Measurements from ENCODE around the gene RAB19.

Gene RAB19

GRCh38 chr7:140369294-140369693, 34.6 kb upstream of the RAB19 start:
- no peak for TF ChIP-seq TARDBP (IDR thresholded peaks at IDR 0.05)
- TF ChIP-seq ZNF384 (IDR thresholded peaks at IDR 0.05), result no peak
- no peak for TF ChIP-seq LEF1 (IDR thresholded peaks at IDR 0.05; ENCODE audit: borderline replicate concordance)
- TF ChIP-seq ARNT (IDR thresholded peaks at IDR 0.05), result no peak
- no peak for TF ChIP-seq FOXA1 (IDR thresholded peaks at IDR 0.05)
- no peak for TF ChIP-seq FOXK2 (IDR thresholded peaks at IDR 0.05)
- no peak for TF ChIP-seq NFRKB (IDR thresholded peaks at IDR 0.05)
- TF ChIP-seq PKNOX1 (IDR thresholded peaks at IDR 0.05), result no peak
- TF ChIP-seq CTBP1 (IDR thresholded peaks at IDR 0.05; ENCODE audit: borderline replicate concordance), result no peak
- no peak for TF ChIP-seq SUZ12 (IDR thresholded peaks at IDR 0.05)
- TF ChIP-seq FOXM1 (IDR thresholded peaks at IDR 0.05; ENCODE audit: borderline replicate concordance), result no peak
- TF ChIP-seq BHLHE40 (IDR thresholded peaks at IDR 0.05; ENCODE audit: borderline replicate concordance), result no peak
- TF ChIP-seq HDGF (IDR thresholded peaks at IDR 0.05; ENCODE audit: borderline replicate concordance), result no peak
- no peak for TF ChIP-seq SP1 (IDR thresholded peaks at IDR 0.05)
- TF ChIP-seq ELF4 (IDR thresholded peaks at IDR 0.05), result no peak
- TF ChIP-seq L3MBTL2 (conservative IDR thresholded peaks at IDR 0.05), result no peak
- POLR2A ChIA-PET, result no interaction called here

DNA sequence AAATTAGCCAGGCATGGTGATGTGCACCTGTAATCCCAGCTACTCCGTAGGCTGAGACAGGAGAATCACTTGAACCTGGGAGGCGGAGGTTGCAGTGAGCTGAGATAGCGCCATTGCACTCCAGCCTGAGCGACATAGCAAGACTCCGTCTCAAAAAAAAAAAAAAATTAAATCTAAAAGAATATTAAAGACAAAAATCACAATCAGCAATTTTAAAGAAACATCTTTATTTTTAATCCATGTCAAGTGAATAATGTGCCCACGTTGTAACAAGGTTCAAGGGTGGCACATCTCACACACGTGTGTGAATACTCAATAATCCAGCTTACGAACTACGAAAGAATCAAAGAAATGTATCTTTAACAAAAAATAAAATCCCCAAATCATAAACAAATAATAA, 28.5 kb upstream of the RAB19 start:
- TF ChIP-seq FOXK2 (IDR thresholded peaks at IDR 0.05), result no peak
- no peak for TF ChIP-seq HDGF (IDR thresholded peaks at IDR 0.05; ENCODE audit: borderline replicate concordance)
- POLR2A ChIA-PET, result interaction anchor here (1.1 kb wide), 1 partner anchor 9 kb away, joined by 3 read pairs; no protein-coding TSS in a partner anchor
- DNase-seq (ENCODE audit: extremely low spot score), result no peak
- CTCF ChIA-PET, result interaction anchor here (0.8 kb wide), 1 partner anchor 10 kb away, joined by 3 read pairs; no protein-coding TSS in a partner anchor

More at GRCh38 chr7:140369294-140369693, 34.6 kb upstream of the RAB19 start:
- DNase-seq (ENCODE audit: extremely low spot score), result no peak
- CTCF ChIA-PET, result no interaction called here

- CTCF ChIA-PET, result interaction anchor here (0.5 kb wide), 1 partner anchor 69 kb away, joined by 5 read pairs; no protein-coding TSS in a partner anchor
- TF ChIP-seq PKNOX1 (IDR thresholded peaks at IDR 0.05) (no peak), LEF1 (IDR thresholded peaks at IDR 0.05; ENCODE audit: borderline replicate concordance) (no peak), FOXK2 (IDR thresholded peaks at IDR 0.05) (no peak), ARNT (IDR thresholded peaks at IDR 0.05) (no peak), ZNF384 (IDR thresholded peaks at IDR 0.05) (no peak), CTBP1 (IDR thresholded peaks at IDR 0.05; ENCODE audit: borderline replicate concordance) (no peak), TARDBP (IDR thresholded peaks at IDR 0.05) (no peak), FOXA1 (IDR thresholded peaks at IDR 0.05) (no peak), SP1 (IDR thresholded peaks at IDR 0.05) (no peak), NFRKB (IDR thresholded peaks at IDR 0.05) (no peak), HDGF (IDR thresholded peaks at IDR 0.05; ENCODE audit: borderline replicate concordance) (no peak), ELF4 (IDR thresholded peaks at IDR 0.05) (no peak), BHLHE40 (IDR thresholded peaks at IDR 0.05; ENCODE audit: borderline replicate concordance) (no peak), L3MBTL2 (conservative IDR thresholded peaks at IDR 0.05) (no peak), SUZ12 (IDR thresholded peaks at IDR 0.05) (no peak), FOXM1 (IDR thresholded peaks at IDR 0.05; ENCODE audit: borderline replicate concordance) (no peak)
- no peak for DNase-seq (ENCODE audit: extremely low spot score)
- POLR2A ChIA-PET, result interaction anchor here (1.1 kb wide), 1 partner anchor 21 kb away, joined by 3 read pairs; no protein-coding TSS in a partner anchor
Observed at GRCh38 chr7:140375892-140376730, 27.7 kb upstream of the RAB19 start.

DNA sequence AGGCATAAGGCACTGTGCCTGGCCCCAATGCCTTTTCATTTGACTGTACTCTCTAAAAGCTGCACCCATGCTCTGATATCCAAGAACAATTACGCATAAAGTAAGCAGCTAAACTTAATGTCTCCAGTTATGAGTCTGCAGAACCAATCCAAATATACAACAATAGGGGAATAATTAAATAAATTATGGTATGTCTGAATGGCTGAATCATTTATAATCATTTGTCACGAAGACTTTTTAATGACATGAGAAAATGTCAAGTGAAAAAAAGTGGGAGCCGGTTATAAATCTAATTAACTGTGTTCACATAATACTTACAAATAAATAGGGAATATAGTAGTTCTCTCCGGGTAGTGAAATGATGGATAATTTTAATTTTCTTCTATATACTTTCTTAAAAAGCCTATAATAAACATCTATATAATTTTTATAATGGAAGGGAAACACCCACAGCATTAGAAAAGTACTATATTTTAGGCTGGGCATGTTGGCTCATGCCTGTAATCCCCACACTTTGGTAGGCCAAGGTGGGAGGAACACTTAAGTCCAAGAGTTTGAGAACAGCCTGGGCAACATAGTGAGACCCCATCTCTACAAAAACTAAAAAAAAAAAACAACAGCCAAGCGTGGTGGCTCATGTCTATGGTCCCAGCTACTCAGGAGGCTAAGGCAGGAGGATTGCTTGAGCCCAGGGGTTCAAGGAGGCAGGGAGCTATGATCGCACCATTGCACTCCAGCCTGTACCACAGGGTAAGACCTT, 19.7 kb upstream of the RAB19 start:
- ChIA-PET POLR2A (interaction anchor here (1.1 kb wide), 1 partner anchor 14 kb away, joined by 3 read pairs; the partner anchor contains the start of gene SLC37A3), CTCF (interaction anchor here (0.6 to 1.4 kb wide), 6 partner anchors 9 to 109 kb away, joined by 3 to 4 read pairs (median 3); no protein-coding TSS in a partner anchor)
- DNase-seq (ENCODE audit: extremely low spot score), result no peak
- TF ChIP-seq FOXM1 (IDR thresholded peaks at IDR 0.05; ENCODE audit: borderline replicate concordance) (no peak), TARDBP (IDR thresholded peaks at IDR 0.05) (no peak), BHLHE40 (IDR thresholded peaks at IDR 0.05; ENCODE audit: borderline replicate concordance) (no peak), ZNF384 (IDR thresholded peaks at IDR 0.05) (no peak), SP1 (IDR thresholded peaks at IDR 0.05) (no peak), CTBP1 (IDR thresholded peaks at IDR 0.05; ENCODE audit: borderline replicate concordance) (no peak), LEF1 (IDR thresholded peaks at IDR 0.05; ENCODE audit: borderline replicate concordance) (no peak), SUZ12 (IDR thresholded peaks at IDR 0.05) (no peak), FOXA1 (IDR thresholded peaks at IDR 0.05) (no peak), ELF4 (IDR thresholded peaks at IDR 0.05) (no peak), NFRKB (IDR thresholded peaks at IDR 0.05) (no peak)

DNA sequence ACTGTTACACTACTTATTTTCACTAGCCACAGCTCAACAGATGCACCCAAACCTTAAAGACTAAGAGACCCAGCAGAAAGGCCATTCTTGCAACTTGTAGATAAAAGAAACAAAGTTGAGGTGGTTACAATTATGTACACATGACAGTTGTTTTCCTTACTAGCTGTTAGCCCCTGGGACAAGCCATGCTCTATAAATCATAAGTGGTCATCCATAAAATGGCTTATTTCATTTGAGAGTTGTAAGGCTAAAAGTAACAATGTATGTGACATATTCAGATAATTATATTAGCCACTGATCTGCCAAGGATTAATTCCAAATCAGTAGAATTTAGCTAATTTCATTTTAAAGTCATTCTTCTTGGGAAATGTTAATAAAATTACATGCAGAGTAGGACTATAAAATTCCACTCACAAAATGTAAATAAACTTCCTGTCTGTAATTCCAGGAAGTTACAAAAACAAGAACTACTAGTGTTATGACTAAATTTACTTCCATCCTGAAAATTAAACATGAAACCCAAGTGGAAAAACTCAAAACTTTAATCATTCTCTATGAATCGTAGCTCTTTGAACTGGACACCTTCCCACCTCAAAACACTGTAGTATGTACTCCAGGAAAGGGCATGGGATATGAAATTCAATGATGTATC, 18.8 kb upstream of the RAB19 start:
- DNase-seq (ENCODE audit: extremely low spot score), result no peak
- TF ChIP-seq TARDBP (IDR thresholded peaks at IDR 0.05) (no peak), BHLHE40 (IDR thresholded peaks at IDR 0.05; ENCODE audit: borderline replicate concordance) (no peak), PKNOX1 (IDR thresholded peaks at IDR 0.05) (peak; percentile 83)
- POLR2A ChIA-PET, result interaction anchor here (1.1 to 1.2 kb wide), 2 partner anchors 13 to 14 kb away, joined by 3 read pairs; partner anchors contain the start of gene SLC37A3
- CTCF ChIA-PET, result interaction anchor here (0.6 to 1.4 kb wide), 6 partner anchors 10 to 133 kb away, joined by 3 read pairs; no protein-coding TSS in a partner anchor

Measured in HEK293T (cell line).